LNCAP (cell line): ENCODE measurements around the gene DUSP28.

Experiments used
- CTCF ChIP-seq: fragments of 450-650 bp; IDR thresholded peaks from 2 replicates; pipeline ENCODE4 v1.5.1; 2017; ENCODE audit warnings: mild to moderate bottlenecking

Gene DUSP28

GRCh38 chr2:240570531-240571313 lies 10.6 kb downstream of the DUSP28 start:
- TF ChIP-seq CTCF, result no peak

GRCh38 chr2:240571314-240571973 lies 11.3 kb downstream of the DUSP28 start:
- TF ChIP-seq CTCF, result no peak

- TF ChIP-seq CTCF, result no peak
Observed at GRCh38 chr2:240572141-240573031, 12.2 kb downstream of the DUSP28 start.

- no peak for TF ChIP-seq CTCF
Observed at GRCh38 chr2:240573071-240573515, 12.9 kb downstream of the DUSP28 start.

GRCh38 chr2:240573516-240574385 lies 13.6 kb downstream of the DUSP28 start:
- no peak for TF ChIP-seq CTCF

- TF ChIP-seq CTCF, result no peak
Observed at GRCh38 chr2:240574386-240575100, 14.4 kb downstream of the DUSP28 start.
